Uterus (tissue), 4 donors: ENCODE measurements around the gene KIF1B. TPM values are rescaled to one million over a fixed set of nuclear protein-coding genes. Genes with fewer than 3 reads are reported as not detected.

ENCODE experiments used
- DNase-seq, 2 donors: peaks; one replicate each; pipeline ENCODE4 v3.0.0-alpha.2; 2019 to 2020
- H3K27ac ChIP-seq, 2 donors: fragments of 200-600 bp; sonication (generic); 1 replicate in 1 of 2; 2 replicates in 1 of 2; pipeline ENCODE4 v1.5.1; 2016 to 2018
- H3K27me3 ChIP-seq, 2 donors: fragments of 200-600 bp; sonication (generic); one replicate each; pipeline ENCODE4 v1.5.1; 2018 to 2019; ENCODE audit warnings: control low read depth in 1 of 2
- H3K36me3 ChIP-seq, 2 donors: fragments of 200-600 bp; sonication (generic); one replicate each; pipeline ENCODE4 v1.5.1; 2019; ENCODE audit warnings: control low read depth in 1 of 2
- H3K4me1 ChIP-seq, 2 donors: fragments of 200-600 bp; sonication (generic); one replicate each; pipeline ENCODE4 v1.5.1; 2018 to 2019; ENCODE audit warnings: control low read depth in 1 of 2
- H3K4me3 ChIP-seq, 2 donors: fragments of 200-600 bp; sonication (generic); 1 replicate in 1 of 2; 2 replicates in 1 of 2; pipeline ENCODE4 v1.5.1; 2018 to 2019; ENCODE audit warnings: mild to moderate bottlenecking in 1 of 2
- H3K9me3 ChIP-seq, 2 donors: fragments of 200-600 bp; sonication (generic); one replicate each; pipeline ENCODE4 v1.5.1; 2019; ENCODE audit warnings: control low read depth in 1 of 2
- POLR2A ChIP-seq, 2 donors: fragments of 450-650 bp; IDR thresholded peaks; one replicate each; pipeline ENCODE4 v1.6.1; 2016; ENCODE audit warnings: antibody characterized with exemption in 2 of 2, mild to moderate bottlenecking in 1 of 2, moderate library complexity in 1 of 2
- intact Hi-C: fragments of 100-400 bp; cut with DNase I; formaldehyde crosslinking; loops from one replicate; pipeline ENCODE4 v1.15.1; 2023; ENCODE audit warnings: low total_unique reads
- total RNA-seq, 4 donors: library from RNA; depleted of rRNA in 3 of 4; stranded (reverse); fragments of >200 nt in 3 of 4; gene quantifications; one replicate each; pipeline versions ENCODE4 v1.1.0 to v1.2.4, GENCODE V29; 2014 to 2023
- TF ChIP-seq, protein P1 (sequence below), 4 experiments: fragments of 200-600 bp in 2 of 4; fragments of 450-650 bp in 2 of 4; sonication (generic) in 2 of 4; IDR thresholded peaks; one replicate each; pipeline ENCODE4 v1.5.1; 2016 to 2019; ENCODE audit warnings: antibody characterized with exemption in 4 of 4, mild to moderate bottlenecking in 2 of 4, moderate library complexity in 1 of 4
- donor health status: DM: yes; HTN: yes; CAD: no.

The KIF1B gene
- total RNA-seq, 4 donors from 2014 or later = 26.4 to 89.6 (median 45.1) TPM

DNA sequence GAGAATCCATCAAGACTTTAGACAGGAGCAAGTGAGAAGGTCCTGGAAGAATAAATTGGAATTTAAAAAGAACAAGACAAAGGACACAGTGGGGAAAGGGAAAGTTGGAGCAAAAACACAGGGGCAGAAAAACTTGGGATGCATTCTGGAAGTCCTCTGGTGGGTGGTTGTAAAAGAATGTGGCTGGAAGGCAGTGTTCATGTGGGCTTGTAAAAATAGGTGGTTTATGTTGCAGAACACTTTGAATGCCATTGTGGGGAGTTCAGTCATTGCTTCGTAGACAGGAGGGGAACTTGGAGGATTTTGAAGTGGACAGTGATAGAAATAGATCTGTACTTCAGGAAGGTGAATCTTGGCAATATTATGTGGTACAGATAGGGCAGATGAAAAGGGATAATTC lies 15.2 kb downstream of the KIF1B start:
- Histone ChIP-seq H3K4me1 (no peaks in the 10 kb centered on the region), H3K9me3 (no peaks in the 10 kb centered on the region), H3K27me3 (no peaks in the 10 kb centered on the region), H3K4me3 (no peak overlapping the region), H3K27ac (no peak overlapping the region), H3K36me3 (no peaks in the 10 kb centered on the region)
- no peak for TF ChIP-seq POLR2A (IDR thresholded peaks at IDR 0.05)
- TF ChIP-seq, protein P1, sequence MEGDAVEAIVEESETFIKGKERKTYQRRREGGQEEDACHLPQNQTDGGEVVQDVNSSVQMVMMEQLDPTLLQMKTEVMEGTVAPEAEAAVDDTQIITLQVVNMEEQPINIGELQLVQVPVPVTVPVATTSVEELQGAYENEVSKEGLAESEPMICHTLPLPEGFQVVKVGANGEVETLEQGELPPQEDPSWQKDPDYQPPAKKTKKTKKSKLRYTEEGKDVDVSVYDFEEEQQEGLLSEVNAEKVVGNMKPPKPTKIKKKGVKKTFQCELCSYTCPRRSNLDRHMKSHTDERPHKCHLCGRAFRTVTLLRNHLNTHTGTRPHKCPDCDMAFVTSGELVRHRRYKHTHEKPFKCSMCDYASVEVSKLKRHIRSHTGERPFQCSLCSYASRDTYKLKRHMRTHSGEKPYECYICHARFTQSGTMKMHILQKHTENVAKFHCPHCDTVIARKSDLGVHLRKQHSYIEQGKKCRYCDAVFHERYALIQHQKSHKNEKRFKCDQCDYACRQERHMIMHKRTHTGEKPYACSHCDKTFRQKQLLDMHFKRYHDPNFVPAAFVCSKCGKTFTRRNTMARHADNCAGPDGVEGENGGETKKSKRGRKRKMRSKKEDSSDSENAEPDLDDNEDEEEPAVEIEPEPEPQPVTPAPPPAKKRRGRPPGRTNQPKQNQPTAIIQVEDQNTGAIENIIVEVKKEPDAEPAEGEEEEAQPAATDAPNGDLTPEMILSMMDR (IDR thresholded peaks at IDR 0.05) = no peak
- intact Hi-C loops = no loop called here
- no peak for DNase-seq

DNA sequence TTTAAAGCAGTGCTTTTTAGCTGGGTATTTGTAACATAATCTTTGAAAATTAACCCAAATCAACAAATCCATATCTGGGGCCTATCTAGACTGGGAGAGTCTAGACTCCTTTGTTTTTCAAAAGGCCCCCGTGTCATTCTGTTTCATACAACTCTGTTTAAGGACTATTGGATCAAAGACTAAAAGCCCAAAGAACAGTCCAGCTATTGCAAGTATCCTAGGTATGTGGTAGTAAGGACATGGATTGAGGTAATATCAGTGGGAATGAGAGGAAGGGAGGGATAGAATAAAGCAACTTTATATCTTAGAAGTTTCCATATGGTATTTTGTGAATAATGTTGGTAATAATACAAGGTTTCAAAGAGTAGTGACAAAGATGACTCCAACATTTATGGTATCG lies 18.2 kb downstream of the KIF1B start:
- no peak overlapping the region for H3K27ac ChIP-seq
- H3K4me1 ChIP-seq = no peaks in the 10 kb centered on the region
- H3K27me3 ChIP-seq = no peaks in the 10 kb centered on the region
- DNase-seq = no peak
- no peak overlapping the region for H3K4me3 ChIP-seq
- no peaks in the 10 kb centered on the region for H3K36me3 ChIP-seq
- no peaks in the 10 kb centered on the region for H3K9me3 ChIP-seq
- intact Hi-C loops = no loop called here
- TF ChIP-seq POLR2A (IDR thresholded peaks at IDR 0.05) = no peak
- TF ChIP-seq, protein P1 (IDR thresholded peaks at IDR 0.05) = no peak

DNA sequence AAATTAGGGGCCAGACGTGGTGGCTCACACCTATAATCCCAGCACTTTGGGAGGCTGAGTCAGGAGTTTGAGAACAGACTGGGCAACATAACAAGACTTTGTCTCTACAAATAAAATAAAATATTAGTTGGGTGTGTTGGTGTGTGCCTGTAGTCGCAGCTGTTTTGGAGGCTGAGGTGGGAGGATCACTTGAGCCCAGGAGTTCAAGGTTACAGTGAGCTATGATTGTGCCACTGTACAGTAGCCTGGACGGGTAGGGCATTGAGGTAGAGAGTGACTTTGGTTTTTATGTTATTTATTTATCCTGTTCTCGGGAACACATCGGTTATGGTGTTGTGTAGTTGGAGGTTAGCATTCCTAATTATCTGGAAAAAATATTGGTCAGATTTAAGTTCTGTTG lies 19.5 kb downstream of the KIF1B start:
- no peak for DNase-seq

DNA sequence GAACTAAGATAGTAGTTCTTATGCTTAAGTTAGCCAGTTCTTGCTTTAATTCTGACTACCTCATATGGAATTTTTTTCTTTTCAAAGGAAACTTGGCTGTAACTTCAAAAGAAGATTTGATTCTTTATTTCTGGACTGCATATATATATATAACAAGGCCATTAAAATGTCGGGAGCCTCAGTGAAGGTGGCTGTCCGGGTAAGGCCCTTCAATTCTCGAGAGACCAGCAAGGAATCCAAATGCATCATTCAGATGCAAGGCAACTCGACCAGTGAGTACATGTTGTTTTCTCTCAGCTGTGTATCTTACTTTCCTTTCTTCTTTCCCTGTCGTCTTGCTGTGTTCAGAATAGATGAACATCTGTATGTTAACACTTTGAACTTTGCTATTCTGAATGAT lies 21.8 kb downstream of the KIF1B start:
- no peaks in the 10 kb centered on the region for H3K4me1 ChIP-seq
- H3K36me3 ChIP-seq = no peaks in the 10 kb centered on the region
- intact Hi-C loops = no loop called here
- H3K27me3 ChIP-seq = no peaks in the 10 kb centered on the region
- no peak overlapping the region for H3K4me3 ChIP-seq
- H3K27ac ChIP-seq = peak overlapping the region in 1 of 2 donors; percentile 15
- H3K9me3 ChIP-seq = no peaks in the 10 kb centered on the region
- no peak for DNase-seq
- TF ChIP-seq, protein P1 (IDR thresholded peaks at IDR 0.05) = no peak
- TF ChIP-seq POLR2A (IDR thresholded peaks at IDR 0.05) = no peak

More for the DNA sequence above, 19.5 kb downstream of the KIF1B start:
- H3K27me3 ChIP-seq = no peaks in the 10 kb centered on the region
- no peaks in the 10 kb centered on the region for H3K9me3 ChIP-seq
- H3K4me1 ChIP-seq = no peaks in the 10 kb centered on the region
- no peak overlapping the region for H3K27ac ChIP-seq
- TF ChIP-seq POLR2A (IDR thresholded peaks at IDR 0.05) = no peak
- TF ChIP-seq, protein P1 (IDR thresholded peaks at IDR 0.05) = no peak
- H3K4me3 ChIP-seq = no peak overlapping the region
- intact Hi-C loops = no loop called here
- H3K36me3 ChIP-seq = no peaks in the 10 kb centered on the region

DNA sequence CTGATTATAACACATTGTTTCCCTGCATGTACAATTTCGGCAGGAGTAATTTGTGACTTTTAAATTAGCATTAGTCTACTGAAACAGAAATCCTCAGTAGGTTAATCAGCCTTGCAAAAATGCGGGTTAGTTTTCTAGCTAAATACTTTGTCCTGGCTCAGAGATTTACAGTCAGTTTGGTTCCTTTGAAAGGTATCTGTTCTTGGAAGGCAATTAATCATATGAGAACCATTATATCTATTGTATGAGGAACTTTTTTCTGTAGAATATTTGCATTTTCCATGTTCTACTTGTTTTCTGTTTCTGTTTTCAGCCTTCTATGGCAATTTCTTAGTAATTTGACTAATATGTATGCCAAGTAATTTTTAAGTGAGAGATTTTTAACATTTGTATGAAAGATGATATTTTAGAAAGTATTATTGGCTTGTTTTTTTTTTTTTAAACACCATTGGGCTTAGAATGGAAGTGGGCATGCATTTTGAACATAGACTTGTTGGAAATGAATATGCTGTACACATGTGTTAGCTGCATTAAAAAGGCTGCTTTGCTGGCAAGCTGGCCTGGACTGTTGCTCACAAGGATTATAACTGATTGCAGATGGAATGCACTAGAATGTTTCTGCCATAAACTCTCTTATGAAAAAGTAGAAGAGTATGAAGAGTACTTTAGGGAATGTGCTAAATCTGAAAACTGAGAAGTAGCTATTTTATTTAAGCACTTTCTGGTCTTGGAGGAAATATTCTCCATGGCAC lies 26.2 kb downstream of the KIF1B start:
- H3K9me3 ChIP-seq = no peaks in the 10 kb centered on the region
- H3K27ac ChIP-seq = no peak overlapping the region
- TF ChIP-seq, protein P1 (IDR thresholded peaks at IDR 0.05) = no peak
- no peak for TF ChIP-seq POLR2A (IDR thresholded peaks at IDR 0.05)
- no peak overlapping the region for H3K4me3 ChIP-seq
- no peaks in the 10 kb centered on the region for H3K36me3 ChIP-seq
- H3K27me3 ChIP-seq = no peaks in the 10 kb centered on the region
- DNase-seq = no peak
- H3K4me1 ChIP-seq = no peaks in the 10 kb centered on the region
- intact Hi-C loops = no loop called here
